ENCODE results near the gene SLCO2B1.

The SLCO2B1 gene

GRCh38 chr11:75145196-75145971 lies 5.5 kb upstream of the SLCO2B1 start:
- no peak for DNase-seq (ENCODE audit: low read depth in 3 of 3)

DNA sequence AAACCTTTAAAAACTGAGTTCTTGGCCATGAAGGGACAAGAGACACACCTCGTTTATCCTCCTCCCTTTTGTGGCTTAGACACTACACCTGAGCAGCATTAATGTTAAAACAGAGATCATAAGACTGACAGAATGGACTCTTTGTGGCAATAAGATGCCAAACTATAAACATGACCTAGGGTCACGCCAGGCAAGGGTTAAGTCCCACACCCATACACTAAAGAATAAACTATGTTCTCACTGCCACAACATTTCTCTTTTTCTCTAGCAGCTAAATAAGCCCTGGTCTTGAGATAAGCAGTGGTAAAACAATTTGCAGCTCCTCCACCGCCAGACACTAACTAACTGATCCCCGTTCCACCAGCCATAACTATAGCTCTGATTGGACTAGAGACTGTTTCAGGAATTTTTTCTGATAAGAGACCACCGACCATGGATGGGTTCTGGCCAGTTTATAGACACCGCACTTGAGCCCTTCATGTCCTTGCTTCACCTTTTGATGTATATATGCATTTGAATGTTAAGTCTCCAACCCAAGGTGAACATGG lies 4.9 kb upstream of the SLCO2B1 start:
- no peak for DNase-seq (ENCODE audit: low read depth in 3 of 3)

GRCh38 chr11:75146711-75147110 lies 4.2 kb upstream of the SLCO2B1 start:
- no peak for DNase-seq (ENCODE audit: low read depth in 3 of 3)

DNA sequence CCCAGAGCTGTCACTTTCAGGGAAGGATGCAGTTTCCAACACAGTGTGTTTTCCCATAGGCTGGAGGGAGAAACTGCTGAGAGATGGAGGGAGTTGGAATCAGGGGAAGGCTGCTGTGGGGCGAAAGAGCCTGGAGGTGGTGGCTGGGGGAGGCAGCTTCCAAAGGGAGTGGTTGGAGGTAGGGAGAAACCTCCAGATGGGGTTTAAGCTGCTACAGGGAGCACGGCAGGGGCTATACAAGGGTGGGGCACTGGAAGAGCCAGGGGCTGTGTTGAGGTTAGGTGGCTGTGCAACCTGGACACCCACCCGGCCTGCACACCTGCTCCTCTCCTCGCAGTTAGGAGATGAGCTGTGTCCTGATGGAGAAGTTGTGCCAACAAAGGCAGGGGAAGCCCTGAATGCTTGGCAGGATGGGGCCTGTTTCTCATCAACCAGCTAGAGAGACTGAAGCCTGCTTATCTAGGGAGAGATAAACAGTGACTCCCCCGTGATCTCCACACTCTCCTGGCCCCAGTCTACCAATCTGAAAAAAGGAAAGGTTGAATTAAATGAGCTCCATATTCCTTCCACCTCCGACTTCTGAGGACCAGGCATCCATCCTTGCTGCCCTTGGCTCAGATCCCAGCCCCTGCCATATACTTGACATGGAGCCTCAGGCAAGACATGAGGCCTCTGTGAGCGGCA lies 3.6 kb upstream of the SLCO2B1 start:
- DNase-seq (ENCODE audit: low read depth in 3 of 3): no peak

- no peak for DNase-seq (ENCODE audit: low read depth in 3 of 3)
These were observed 3.0 kb upstream of the SLCO2B1 start for GRCh38 chr11:75147875-75148263.

- no peak for DNase-seq (ENCODE audit: low read depth in 3 of 3)
These were observed 2.4 kb upstream of the SLCO2B1 start for GRCh38 chr11:75148436-75148983.

DNA sequence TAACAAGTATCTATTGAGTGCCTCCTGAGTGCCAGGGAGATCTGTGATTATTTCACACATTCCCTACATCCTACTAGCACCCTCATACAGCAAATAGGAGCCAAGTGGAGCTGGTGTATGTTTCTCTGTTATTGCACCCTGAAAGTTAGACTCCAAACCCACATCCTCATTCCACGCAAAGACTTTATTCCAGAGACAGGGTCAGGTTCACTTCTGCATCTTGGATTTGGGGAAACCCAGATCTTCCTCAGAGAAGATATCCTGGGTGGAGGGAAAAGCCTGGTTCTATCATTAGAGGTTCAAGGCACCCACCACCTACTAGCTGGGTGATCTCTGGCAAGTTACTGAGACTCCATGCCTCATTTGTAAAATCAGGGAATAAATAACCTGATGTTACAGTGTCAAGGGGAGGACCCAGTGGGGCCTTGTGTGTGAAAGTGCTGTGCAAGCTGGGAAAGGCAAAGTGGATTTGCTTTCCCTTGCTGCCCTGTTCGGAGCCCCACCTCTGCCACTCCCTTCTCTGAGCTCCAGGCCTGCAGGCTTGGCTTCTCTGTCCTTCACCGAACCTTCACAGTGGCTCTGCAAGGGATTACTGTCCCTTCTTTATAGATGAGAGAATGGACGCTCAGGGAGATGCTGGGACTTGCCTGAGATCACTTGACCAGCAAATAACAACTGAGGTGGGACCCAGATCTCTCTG lies 991 bp upstream of the SLCO2B1 start:
- no peak for DNase-seq (ENCODE audit: low read depth in 3 of 3)

DNA sequence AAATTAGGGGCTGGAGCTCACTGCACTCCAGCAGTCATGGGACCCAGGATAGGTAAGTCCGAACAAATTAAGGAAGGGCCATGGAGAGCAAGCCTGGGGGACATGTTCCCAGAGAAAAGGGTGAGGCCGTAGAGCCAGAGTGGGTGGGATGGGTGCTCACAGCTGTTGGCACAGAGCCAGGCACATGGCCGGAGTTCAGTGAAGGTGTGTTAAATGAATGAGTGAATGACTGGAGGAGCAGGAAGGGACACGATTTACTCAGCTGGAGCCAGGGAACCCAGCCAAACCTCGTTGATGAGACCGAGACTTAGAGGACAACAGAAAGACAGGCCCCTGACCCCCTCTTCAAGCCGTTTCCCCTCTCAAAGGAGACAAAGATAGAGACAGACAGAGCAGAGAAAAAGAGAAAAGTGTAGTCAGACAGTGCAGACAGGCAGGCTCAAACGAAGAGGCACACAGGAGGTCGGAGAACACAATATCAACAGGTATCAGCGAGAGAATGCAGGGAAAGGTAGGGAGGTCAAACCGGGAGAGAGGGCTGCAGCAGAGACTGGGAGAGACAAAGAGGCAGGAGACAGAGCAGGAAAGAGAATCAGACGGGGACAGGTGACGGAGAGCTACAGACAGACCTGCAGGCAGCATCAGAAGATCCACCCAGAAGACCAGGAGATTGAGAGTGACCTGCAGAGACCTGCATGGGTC lies 590 bp downstream of the SLCO2B1 start:
- DNase-seq (ENCODE audit: low read depth in 3 of 3): no peak

- no peak for DNase-seq (ENCODE audit: low read depth in 3 of 3)
These were observed 1.2 kb downstream of the SLCO2B1 start for GRCh38 chr11:75152090-75152489.

DNA sequence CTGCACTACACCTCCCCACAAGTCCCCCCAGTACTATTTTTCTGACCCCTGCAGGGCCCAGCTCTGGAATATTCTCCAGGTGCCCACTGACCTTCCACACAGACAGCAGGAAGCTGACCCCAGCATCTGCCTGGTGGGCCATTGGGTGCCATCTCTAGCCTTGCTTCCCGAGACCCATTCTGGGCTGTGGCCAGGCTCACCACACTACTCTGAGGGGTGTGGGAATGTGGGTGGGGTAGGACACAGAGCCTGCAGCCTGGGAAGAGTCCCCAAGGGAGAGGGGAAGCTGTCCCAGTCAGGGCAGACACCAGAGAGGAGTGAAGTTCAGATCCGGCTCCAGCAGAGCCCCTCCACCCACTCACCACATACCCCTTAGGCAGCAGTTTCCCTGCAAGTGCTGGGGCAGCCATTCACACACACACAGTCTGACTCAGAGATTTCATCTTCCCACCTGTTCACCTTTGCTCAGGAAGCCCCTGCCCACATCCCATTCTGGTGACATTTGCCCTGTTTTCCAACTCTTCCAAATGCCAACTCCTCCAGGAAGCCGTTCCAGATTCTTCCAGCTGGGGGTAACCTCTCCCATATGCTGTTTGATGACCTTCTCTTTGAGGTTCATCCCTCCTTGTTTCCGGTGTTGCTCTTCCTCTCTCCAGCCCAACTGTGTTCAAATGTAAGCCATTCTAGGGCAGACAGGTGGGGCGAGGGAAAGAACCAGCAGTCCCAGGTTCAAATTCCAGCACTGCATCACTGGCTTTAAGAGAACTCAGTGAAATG lies 1.9 kb downstream of the SLCO2B1 start:
- no peak for DNase-seq (ENCODE audit: low read depth in 3 of 3)

DNA sequence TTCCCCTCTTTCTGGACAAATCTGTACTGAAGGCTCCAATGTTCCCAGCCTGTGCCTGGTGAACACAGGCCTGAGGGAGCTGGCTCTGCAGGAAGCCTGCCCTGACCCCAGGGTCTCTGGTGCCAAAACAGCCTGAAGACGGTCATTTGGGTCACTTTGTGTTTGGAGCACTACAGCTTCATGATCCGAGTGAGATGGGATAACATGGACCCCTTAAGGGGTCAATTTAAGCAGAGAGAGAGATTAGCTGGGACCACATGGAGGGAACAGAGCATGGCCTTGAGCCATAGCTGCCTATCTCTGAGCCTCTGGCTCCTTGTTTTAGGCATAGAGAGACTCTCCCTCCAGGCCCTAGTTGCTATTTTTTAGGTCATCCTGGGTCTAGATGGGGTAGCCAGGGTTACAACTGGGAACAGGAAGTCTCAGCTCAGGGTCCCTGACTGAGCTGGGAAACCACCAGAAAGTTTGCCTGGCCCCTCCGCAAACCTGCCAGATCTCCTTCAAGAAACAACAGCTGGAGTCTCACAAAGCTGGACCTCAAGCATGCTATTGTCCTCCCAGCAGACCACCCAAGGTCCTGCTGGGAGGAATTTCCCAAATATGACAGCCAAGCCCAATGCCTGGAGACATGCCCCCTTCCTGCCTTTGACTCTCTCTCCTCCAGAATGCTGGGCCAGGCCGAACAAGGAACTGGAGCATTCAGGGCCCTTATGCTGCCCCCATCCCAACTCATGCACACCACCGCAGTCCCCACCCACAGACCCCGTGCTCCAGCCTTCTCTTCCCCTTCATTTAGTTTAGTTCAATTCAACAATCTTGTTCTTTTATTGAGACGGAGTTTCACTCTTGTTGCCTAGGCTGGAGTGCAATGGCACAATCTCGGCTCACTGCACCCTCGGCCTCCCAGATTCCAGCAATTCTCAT lies 4.0 kb downstream of the SLCO2B1 start:
- no peak for DNase-seq (ENCODE audit: low read depth in 3 of 3)

DNA sequence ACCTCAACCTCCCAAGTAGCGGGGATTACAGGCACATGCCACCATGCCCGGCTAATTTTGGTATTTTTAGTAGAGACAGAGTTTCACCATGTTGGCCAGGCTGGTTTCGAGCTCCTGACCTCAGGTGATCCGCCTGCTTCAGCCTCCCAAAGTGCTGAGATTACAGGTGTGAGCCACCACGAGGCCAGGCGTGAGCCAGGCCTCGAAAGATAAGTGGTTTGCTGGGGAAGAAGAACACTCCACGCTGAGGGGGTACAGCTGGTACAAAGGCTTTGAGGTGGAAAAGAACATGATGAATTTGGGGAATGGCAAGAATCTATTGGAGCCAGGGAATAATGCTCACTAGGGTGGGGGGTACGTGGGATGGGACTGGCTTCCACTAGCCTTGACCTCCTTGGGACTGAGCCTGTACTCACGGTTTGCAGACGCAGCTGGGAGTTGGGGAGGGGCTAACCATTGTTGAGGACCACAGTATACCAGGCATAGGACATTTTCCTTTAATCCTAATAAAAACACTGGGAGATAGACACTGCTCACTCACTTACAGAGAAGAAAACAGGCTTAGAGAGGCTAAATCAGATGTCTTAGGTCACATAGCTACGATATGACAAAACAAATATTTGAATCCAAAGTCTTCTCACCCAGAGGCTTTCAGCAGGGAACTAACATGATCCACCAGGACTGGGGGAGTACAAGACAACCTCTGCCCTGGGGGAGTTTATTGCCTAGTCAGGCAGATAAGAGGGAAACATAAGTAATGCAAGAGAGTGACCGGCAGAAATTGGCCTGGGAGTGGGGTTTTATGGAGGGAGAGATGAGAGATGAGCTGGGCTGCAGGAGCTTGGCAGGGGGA lies 4.9 kb downstream of the SLCO2B1 start:
- no peak for DNase-seq (ENCODE audit: low read depth in 3 of 3)

- DNase-seq (ENCODE audit: low read depth in 3 of 3): no peak
These were observed 7.3 kb downstream of the SLCO2B1 start for GRCh38 chr11:75158241-75158640.

DNA sequence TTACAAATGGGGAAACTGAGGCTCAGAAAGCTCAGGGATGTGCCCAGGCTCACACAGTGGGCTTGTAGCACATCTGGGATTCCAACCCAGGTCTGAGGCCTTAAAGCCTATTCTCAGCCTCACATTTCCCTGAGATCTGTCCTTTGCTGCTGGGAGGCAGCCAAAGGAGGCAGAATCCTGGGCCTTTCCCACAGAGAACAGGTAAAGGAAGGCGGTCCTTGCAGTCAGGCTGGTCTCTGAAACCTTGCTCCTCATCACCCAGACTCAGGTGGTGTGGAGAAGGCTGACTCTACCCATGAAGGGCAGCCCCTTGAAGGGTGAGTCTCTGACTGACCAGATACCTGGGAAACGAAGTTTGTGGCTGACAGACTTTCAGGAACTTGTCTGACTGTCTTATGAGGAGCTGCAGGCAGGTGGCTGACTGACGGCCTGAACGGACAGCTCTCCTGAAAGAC lies 7.8 kb downstream of the SLCO2B1 start:
- DNase-seq (ENCODE audit: low read depth in 3 of 3): no peak

GRCh38 chr11:75159151-75159953 lies 8.4 kb downstream of the SLCO2B1 start:
- DNase-seq (ENCODE audit: low read depth in 3 of 3): no peak

- DNase-seq (ENCODE audit: low read depth in 3 of 3): no peak
These were observed 9.4 kb downstream of the SLCO2B1 start for GRCh38 chr11:75160220-75160757.

DNA sequence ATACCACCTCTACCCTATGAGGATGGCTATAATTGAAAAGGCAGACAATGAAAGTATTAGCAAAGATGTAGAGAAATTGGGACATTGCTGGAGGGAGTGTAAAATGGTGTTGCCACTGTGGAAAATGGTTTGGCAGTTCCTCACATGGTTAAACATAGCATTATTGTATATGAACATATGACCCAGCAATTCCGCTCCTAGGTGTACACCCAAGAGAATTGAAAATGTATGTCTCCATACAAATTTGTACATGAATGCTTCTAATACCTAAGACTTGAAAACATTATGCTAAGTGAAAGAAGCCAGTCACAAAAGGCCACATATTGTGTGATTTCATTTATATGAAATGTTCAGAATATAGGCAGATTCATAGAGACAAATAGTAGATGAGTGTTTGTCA lies 10.0 kb downstream of the SLCO2B1 start:
- no peak for DNase-seq (ENCODE audit: low read depth in 3 of 3)
